ENCODE measurements around the gene PRR11. TPM values are rescaled to one million over a fixed set of nuclear protein-coding genes. Genes with fewer than 3 reads are reported as not detected.

PRR11 gene
- total RNA-seq: 14.9 and 47.5 TPM in 2 replicates

DNA sequence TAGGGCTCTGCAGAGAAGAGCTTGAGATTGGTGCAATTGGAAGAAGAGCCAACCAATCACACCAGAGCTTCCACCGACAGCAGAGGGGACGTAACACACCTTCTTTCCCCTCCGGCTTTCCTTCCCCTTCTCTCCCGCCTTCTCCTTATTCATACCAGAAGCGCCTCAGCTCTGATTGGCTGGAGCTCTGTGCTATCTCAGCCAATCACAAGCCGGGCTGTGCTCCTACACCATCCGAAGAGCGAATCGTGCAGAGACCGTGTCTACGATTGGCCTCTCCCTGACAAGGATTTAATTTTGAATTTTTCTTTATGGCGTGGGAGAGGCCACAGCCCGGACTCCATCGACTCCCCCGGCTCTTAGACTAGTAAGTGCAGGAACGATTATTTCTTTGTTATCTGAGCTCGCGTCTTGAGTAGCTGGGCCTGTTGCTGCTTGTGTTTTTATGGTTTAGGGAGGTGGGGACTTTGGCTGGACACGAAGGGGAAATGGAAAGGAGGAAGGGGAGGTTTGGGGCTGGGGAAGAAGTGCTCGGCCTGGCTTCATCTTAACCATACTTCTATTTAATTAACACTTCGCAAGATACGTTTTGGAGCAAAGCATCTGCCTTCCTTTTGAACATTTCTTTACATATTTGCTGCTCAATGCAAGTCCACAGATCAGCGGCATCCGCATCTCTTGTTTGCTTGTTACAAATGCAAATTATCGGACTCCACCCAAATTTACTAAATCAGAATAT lies at the start of gene PRR11:
TSS of gene PRR11 (plus strand) at position 308 of the 739 bp plus-strand sequence. CDS start 14,007 bp downstream, outside the sequence.

DNA sequence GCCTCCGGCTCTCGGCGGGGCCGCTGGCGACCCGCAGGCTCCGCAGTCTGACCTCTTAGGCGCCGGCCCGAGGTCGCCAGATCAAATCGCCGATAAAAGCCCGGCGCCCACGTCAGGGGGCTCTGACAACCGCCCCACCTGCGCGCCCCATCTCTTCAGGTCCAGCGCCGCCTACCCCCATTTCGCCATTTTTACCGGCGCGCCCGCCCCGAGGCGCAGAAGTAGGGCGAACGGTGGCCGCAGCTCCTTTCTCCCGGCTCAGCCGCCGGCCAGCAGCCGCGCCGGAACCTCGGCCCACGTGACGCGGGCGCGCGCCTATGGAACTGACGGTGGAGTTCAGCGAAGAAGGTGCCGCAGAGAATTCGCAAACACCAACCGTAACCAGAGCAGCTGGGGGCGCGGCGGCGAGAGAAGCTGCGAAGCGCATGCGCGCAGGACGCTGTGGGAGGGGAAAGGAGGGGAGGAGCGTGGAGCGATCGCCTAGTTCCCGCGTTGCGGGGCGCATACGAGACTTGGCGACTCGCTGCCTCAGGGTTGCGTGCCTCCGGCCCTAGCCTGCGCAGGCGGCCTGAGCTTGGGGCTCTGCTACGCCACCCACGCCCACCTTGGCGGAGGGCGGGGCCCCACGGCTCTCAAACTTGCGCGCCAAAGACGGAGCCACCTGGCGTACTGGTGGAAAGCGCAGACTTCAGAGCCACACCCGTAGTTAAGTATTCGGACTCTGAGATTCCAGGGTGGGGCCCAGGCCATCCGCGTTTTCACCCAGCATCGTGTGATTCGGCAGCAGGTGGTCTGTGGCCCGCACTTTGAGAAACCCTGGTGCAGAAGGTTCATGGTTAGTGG lies 48.9 kb upstream of the PRR11 start, which contains the start of gene TRIM37:
TSS of gene TRIM37 (minus strand) at position 418 of the 843 bp plus-strand sequence. CDS start 419 bp downstream, outside the sequence.

DNA sequence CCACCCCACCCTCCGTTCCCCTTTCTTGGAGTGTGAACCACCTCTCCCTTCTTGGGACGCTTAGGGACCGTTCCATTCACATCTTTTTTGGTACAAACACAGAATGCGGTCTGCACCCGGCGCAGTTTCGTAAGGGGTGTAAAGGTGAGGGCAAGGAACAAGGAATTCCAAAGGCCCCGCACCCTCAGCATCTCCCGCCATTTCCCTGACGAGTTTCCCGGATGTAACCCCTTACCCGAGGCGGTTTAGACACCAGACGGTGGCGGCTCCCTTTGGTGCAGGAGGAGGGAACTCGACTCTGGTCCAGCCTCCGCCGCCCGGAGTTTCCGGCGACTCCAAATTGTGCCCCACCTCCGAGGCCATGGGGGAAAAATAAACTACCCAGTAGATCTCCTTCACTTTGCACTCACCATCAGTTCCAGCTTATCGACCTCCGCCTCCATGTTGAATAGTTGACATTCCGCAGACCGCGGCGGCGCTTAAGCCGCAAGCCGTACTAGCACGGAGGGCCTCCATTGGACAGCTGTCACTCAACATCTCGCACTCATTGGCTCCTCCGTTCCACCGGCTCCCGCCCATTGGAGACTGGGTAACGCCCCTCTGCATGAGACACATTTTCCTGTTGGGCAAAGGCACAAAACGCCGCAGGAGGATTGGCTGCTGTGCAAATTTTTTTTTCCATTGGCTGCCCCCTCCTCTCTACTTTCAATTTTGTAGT lies 666 bp upstream of the PRR11 start, which contains the start of gene SKA2:
TSS of gene SKA2 (minus strand) at position 466 of the 718 bp plus-strand sequence. CDS start at position 443, 23 bp downstream.

DNA sequence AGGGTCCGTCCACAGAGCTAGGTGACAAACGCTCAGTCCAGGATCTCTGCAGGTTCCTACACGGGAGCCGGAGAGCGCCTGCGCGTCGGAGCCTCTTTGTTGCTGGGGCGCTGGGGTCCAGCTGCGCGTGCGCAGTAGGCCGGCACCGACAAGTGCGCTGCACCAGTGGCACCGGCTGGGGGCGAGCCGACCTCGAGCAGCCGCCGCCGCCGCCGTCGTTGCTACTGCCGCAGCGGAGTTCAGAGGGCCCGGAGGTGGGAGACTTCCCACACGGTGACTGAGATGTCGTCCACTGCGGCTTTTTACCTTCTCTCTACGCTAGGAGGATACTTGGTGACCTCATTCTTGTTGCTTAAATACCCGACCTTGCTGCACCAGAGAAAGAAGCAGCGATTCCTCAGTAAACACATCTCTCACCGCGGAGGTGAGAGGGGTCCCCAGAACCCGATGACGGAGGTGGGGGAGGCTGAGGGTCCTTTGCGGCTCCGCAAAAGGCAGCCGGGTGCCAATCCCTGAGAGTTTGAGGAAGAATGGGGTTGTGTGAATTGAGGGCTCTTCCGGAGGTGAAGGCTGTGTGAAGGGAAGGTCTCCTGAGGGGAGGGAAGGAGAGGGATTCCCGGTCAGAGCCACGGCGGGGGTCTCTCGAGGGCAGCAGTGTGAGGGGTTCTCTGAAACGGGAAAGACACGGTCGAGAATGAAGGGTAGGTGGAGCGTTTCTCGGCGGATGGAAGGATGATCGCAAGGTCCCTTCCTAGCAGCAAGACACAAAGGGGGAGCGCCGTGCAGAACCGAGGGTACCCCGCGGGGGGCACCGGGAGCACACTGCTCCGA lies 65.0 kb downstream of the PRR11 start, which contains the start of gene GDPD1:
TSS of gene GDPD1 (plus strand) at position 184 of the 831 bp plus-strand sequence. CDS start at position 283, 99 bp downstream.

Small RNAs within 50 kb of the gene (small RNA-seq; reads per million reads assigned to genes)
- 221 reads per million, percentile 99 among the genes with 10 or more reads in this experiment for gene MIR301A (ENCODE audit: low replicate concordance)
- 87.3 reads per million, percentile 98 among the genes with 10 or more reads in this experiment for gene MIR454 (ENCODE audit: low replicate concordance)
- 13.7 reads per million, percentile 96 among the genes with 10 or more reads in this experiment for gene RNU2-58P (ENCODE audit: low replicate concordance)

Other genes with a start within 250 kb of the PRR11 start
- gene TRIM37, start 48.9 kb upstream of the PRR11 start, total RNA-seq: 53.4 and 58.0 TPM in 2 replicates
- 27.4 and 75.2 TPM in 2 replicates for gene SKA2, start 560 bp upstream of the PRR11 start, total RNA-seq
- gene SMG8, start 54.3 kb downstream of the PRR11 start, total RNA-seq: 22.5 and 26.5 TPM in 2 replicates
- gene GDPD1, start 64.8 kb downstream of the PRR11 start, total RNA-seq: 0.57 and 3.1 TPM in 2 replicates
- gene YPEL2, start 175.9 kb downstream of the PRR11 start, total RNA-seq: 5.9 and 18.2 TPM in 2 replicates

Measured in placental pericyte (primary cell).